ENCODE measurements around the gene C1QTNF5. TPM values are rescaled to one million over a fixed set of nuclear protein-coding genes. Genes with fewer than 3 reads are reported as not detected.
A peak's percentile ranks its signal among the peaks of the same experiment; 100 is the strongest.

The C1QTNF5 gene
- total and polyA plus RNA-seq, 2 of the 8 experiments (the other 6 are each of a cell fraction or from before 2014, with no cell fraction given) = 2.2 to 2.7 TPM

DNA sequence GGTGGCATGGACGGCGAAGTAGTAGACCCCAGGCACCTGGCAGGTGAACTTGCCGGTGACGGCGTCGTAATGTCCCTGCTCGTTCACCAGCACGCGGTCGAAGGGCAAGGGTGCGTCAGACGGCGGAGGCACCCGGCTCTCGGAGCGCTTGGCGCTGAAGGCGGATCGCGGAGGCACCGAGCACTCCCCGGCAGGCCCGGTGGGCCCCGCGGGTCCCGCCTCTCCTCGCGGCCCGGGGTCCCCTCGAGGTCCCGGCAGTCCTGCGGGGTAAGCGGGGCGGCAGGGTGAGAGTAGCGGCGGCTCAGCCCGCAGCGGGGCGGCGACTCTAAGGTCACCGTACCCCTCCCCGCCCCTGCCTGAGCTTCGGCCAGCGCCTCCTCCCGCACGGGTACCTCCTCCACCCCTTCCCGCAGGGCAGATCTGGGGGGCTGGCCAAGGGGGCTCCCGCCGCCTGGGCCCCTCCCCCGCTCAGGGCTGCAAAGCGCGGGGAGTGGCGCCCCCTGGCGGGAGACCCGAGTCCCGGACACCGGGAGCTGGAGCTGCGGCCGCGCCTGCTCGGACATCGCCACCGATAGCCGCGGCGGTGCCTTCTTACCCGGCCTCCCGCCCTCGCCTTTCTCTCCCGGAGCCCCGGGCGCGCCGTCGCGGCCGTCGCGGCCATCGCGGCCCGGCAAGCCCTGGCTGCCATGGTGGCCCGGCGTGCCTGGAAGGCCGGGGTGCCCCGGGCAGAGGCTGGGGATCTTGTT is 921 bp downstream of the C1QTNF5 start (continued):
- TF ChIP-seq, protein P1, sequence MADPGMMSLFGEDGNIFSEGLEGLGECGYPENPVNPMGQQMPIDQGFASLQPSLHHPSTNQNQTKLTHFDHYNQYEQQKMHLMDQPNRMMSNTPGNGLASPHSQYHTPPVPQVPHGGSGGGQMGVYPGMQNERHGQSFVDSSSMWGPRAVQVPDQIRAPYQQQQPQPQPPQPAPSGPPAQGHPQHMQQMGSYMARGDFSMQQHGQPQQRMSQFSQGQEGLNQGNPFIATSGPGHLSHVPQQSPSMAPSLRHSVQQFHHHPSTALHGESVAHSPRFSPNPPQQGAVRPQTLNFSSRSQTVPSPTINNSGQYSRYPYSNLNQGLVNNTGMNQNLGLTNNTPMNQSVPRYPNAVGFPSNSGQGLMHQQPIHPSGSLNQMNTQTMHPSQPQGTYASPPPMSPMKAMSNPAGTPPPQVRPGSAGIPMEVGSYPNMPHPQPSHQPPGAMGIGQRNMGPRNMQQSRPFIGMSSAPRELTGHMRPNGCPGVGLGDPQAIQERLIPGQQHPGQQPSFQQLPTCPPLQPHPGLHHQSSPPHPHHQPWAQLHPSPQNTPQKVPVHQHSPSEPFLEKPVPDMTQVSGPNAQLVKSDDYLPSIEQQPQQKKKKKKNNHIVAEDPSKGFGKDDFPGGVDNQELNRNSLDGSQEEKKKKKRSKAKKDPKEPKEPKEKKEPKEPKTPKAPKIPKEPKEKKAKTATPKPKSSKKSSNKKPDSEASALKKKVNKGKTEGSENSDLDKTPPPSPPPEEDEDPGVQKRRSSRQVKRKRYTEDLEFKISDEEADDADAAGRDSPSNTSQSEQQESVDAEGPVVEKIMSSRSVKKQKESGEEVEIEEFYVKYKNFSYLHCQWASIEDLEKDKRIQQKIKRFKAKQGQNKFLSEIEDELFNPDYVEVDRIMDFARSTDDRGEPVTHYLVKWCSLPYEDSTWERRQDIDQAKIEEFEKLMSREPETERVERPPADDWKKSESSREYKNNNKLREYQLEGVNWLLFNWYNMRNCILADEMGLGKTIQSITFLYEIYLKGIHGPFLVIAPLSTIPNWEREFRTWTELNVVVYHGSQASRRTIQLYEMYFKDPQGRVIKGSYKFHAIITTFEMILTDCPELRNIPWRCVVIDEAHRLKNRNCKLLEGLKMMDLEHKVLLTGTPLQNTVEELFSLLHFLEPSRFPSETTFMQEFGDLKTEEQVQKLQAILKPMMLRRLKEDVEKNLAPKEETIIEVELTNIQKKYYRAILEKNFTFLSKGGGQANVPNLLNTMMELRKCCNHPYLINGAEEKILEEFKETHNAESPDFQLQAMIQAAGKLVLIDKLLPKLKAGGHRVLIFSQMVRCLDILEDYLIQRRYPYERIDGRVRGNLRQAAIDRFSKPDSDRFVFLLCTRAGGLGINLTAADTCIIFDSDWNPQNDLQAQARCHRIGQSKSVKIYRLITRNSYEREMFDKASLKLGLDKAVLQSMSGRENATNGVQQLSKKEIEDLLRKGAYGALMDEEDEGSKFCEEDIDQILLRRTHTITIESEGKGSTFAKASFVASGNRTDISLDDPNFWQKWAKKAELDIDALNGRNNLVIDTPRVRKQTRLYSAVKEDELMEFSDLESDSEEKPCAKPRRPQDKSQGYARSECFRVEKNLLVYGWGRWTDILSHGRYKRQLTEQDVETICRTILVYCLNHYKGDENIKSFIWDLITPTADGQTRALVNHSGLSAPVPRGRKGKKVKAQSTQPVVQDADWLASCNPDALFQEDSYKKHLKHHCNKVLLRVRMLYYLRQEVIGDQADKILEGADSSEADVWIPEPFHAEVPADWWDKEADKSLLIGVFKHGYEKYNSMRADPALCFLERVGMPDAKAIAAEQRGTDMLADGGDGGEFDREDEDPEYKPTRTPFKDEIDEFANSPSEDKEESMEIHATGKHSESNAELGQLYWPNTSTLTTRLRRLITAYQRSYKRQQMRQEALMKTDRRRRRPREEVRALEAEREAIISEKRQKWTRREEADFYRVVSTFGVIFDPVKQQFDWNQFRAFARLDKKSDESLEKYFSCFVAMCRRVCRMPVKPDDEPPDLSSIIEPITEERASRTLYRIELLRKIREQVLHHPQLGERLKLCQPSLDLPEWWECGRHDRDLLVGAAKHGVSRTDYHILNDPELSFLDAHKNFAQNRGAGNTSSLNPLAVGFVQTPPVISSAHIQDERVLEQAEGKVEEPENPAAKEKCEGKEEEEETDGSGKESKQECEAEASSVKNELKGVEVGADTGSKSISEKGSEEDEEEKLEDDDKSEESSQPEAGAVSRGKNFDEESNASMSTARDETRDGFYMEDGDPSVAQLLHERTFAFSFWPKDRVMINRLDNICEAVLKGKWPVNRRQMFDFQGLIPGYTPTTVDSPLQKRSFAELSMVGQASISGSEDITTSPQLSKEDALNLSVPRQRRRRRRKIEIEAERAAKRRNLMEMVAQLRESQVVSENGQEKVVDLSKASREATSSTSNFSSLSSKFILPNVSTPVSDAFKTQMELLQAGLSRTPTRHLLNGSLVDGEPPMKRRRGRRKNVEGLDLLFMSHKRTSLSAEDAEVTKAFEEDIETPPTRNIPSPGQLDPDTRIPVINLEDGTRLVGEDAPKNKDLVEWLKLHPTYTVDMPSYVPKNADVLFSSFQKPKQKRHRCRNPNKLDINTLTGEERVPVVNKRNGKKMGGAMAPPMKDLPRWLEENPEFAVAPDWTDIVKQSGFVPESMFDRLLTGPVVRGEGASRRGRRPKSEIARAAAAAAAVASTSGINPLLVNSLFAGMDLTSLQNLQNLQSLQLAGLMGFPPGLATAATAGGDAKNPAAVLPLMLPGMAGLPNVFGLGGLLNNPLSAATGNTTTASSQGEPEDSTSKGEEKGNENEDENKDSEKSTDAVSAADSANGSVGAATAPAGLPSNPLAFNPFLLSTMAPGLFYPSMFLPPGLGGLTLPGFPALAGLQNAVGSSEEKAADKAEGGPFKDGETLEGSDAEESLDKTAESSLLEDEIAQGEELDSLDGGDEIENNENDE (IDR thresholded peaks at IDR 0.05; ENCODE audit: insufficient replicate concordance, low read length) = no peak
- TF ChIP-seq MAFK (IDR thresholded peaks at IDR 0.05; ENCODE audit: low read depth, low read length) (no peak), HDAC2 (IDR thresholded peaks at IDR 0.05; ENCODE audit: borderline replicate concordance in 1 of 2, low read depth in 2 of 2, low read length in 2 of 2) (peak in 1 of 2 experiments; percentile 18; a peak in 1 of 4 replicates), TBP (IDR thresholded peaks at IDR 0.05; ENCODE audit: low read depth, low read length) (peak; percentile 7; the same call in 1 of the 2 replicates), POU5F1 (IDR thresholded peaks at IDR 0.05; ENCODE audit: low read depth, low read length) (no peak), EZH2 (IDR thresholded peaks at IDR 0.05; ENCODE audit: low read depth, low read length, severe bottlenecking) (peak; percentile 50), SP2 (IDR thresholded peaks at IDR 0.05; ENCODE audit: low read length) (no peak), RFX5 (IDR thresholded peaks at IDR 0.05; ENCODE audit: borderline replicate concordance, low read depth, low read length) (no peak), BCL11A (IDR thresholded peaks at IDR 0.05; ENCODE audit: low read depth in 2 of 2, low read length in 2 of 2) (no peak), GABPA (IDR thresholded peaks at IDR 0.05; ENCODE audit: borderline replicate concordance, insufficient read depth, low read length) (0 out of 2 replicates have a peak, but pooled peaks have one; percentile 51)

All from H1 (cell line).